Keratinocyte (primary cell): ENCODE data around the gene ADAM12. TPM values are rescaled to one million over a fixed set of nuclear protein-coding genes. Genes with fewer than 3 reads are reported as not detected.

Experiments
- DNase-seq: peaks from one replicate; pipeline ENCODE4 v3.0.0-alpha.2; 2011; ENCODE audit warnings: low read depth, missing footprints, low spot score
- FAIRE-seq: peaks from 2 replicates; lab custom pipeline; 2011; peaks lifted over from hg19 to GRCh38; lab: Jason Lieb, UNC
- H2AFZ ChIP-seq: 2 replicates; pipeline ENCODE4 v1.6.0; 2012; ENCODE audit warnings: low read length, control low read depth, inconsistent platforms; ENCODE audit not compliant: control insufficient read depth
- H3K27ac ChIP-seq: 2 replicates; pipeline ENCODE4 v1.5.1; 2011; ENCODE audit warnings: low read length; ENCODE audit not compliant: control insufficient read depth, insufficient read depth
- H3K27me3 ChIP-seq: 3 replicates; pipeline ENCODE4 v1.6.0; 2011; ENCODE audit warnings: low read length; ENCODE audit not compliant: control insufficient read depth, insufficient read depth; ENCODE audit errors: extremely low read depth
- H3K36me3 ChIP-seq, 2 experiments: 2 replicates in 1 of 2; 3 replicates in 1 of 2; pipeline ENCODE4 v1.5.1; 2011; ENCODE audit warnings: low read length in 2 of 2, mild to moderate bottlenecking in 1 of 2; ENCODE audit not compliant: control insufficient read depth in 2 of 2, insufficient read depth in 2 of 2; ENCODE audit errors: extremely low read depth in 1 of 2
- H3K4me1 ChIP-seq: 3 replicates; pipeline ENCODE4 v1.5.1; 2011; ENCODE audit warnings: low read length; ENCODE audit not compliant: control insufficient read depth, insufficient read depth; ENCODE audit errors: extremely low read depth
- H3K4me2 ChIP-seq: 3 replicates; pipeline ENCODE4 v1.6.0; 2011; ENCODE audit warnings: low read depth, low read length; ENCODE audit not compliant: control insufficient read depth, insufficient read depth; ENCODE audit errors: extremely low read depth
- H3K4me3 ChIP-seq, 3 experiments: fragments of 200-600 bp in 1 of 3; sonication (generic) in 1 of 3; 2 replicates in 2 of 3; 3 replicates in 1 of 3; pipeline ENCODE4 v1.5.1; 2011 to 2016; ENCODE audit warnings: low read length in 3 of 3, mild to moderate bottlenecking in 3 of 3, control low read depth in 2 of 3, inconsistent platforms in 1 of 3, low read depth in 1 of 3, mixed read lengths in 1 of 3, mixed run types in 1 of 3, moderate library complexity in 1 of 3; ENCODE audit not compliant: control insufficient read depth in 2 of 3, insufficient read depth in 2 of 3; ENCODE audit errors: extremely low read depth in 1 of 3
- H3K79me2 ChIP-seq: 2 replicates; pipeline ENCODE4 v1.6.0; 2012; ENCODE audit warnings: low read length; ENCODE audit not compliant: control insufficient read depth, insufficient read depth
- H3K9ac ChIP-seq: 3 replicates; pipeline ENCODE4 v1.6.0; 2011; ENCODE audit warnings: low read length; ENCODE audit not compliant: control insufficient read depth, insufficient read depth; ENCODE audit errors: extremely low read depth
- H3K9me1 ChIP-seq: 3 replicates; pipeline ENCODE4 v1.6.0; 2011; ENCODE audit warnings: low read length; ENCODE audit not compliant: control insufficient read depth, insufficient read depth; ENCODE audit errors: extremely low read depth
- H3K9me3 ChIP-seq: 2 replicates; pipeline ENCODE4 v1.5.1; 2012; ENCODE audit warnings: low read depth, low read length; ENCODE audit not compliant: control insufficient read depth
- H4K20me1 ChIP-seq: 3 replicates; pipeline ENCODE4 v1.6.0; 2011; ENCODE audit warnings: low read length; ENCODE audit not compliant: control insufficient read depth, insufficient read depth; ENCODE audit errors: extremely low read depth
- CTCF ChIP-seq, 3 experiments: IDR thresholded peaks in 1 of 3; conservative IDR thresholded peaks in 1 of 3; optimal IDR thresholded peaks in 1 of 3; 2 replicates in 2 of 3; 3 replicates in 1 of 3; pipeline versions ENCODE3 to v1.5.1; 2011; ENCODE audit warnings: low read length in 3 of 3, mild to moderate bottlenecking in 3 of 3, moderate library complexity in 2 of 3, control low read depth in 1 of 3, inconsistent platforms in 1 of 3; ENCODE audit not compliant: insufficient read depth in 2 of 3; ENCODE audit errors: extremely low read depth in 1 of 3
- EZH2 ChIP-seq: IDR thresholded peaks from one replicate; pipeline ENCODE4 v1.6.1; 2012; ENCODE audit warnings: inconsistent platforms, mild to moderate bottlenecking, low read length, moderate library complexity
- dilution Hi-C: fragments of 300-500 bp; cut with MboI; formaldehyde crosslinking; loops from one replicate; pipeline ENCODE4 v1.7.0; 2020; ENCODE audit warnings: low sequenced_read_pairs; ENCODE audit not compliant: extremely low pct_ligation_motif_present
- polyA plus RNA-seq, 5 experiments: library from polyadenylated mRNA; depleted of rRNA in 3 of 5; stranded (reverse) in 3 of 5; stranded (forward) in 1 of 5; unstranded in 1 of 5; fragments of >200 nt; gene quantifications; 1 replicate in 1 of 5; 2 replicates in 3 of 5; 3 replicates in 1 of 5; pipeline versions ENCODE4 v1.2.1 to v1.2.3, GENCODE V29; 2011 to 2012; ENCODE audit warnings: missing spikeins in 2 of 5, low read depth in 1 of 5, low replicate concordance in 1 of 5

Gene ADAM12
- polyA plus RNA-seq, 1 donor (not counting 4 experiments of a cell fraction or from before 2014, with no cell fraction given), result 0.07 TPM

- FAIRE-seq (no peak), DNase-seq (no peak)
- H3K27me3 ChIP-seq, result peaks cover 24% of the 10 kb centered on the region
- H3K79me2 ChIP-seq, result no peaks in the 10 kb centered on the region
- H3K9ac ChIP-seq, result no peak overlapping the region
- dilution Hi-C loops, result no loop called here
- TF ChIP-seq EZH2 (no peak), CTCF (optimal IDR thresholded peaks at IDR 0.05 in 1 of 3, IDR thresholded peaks at IDR 0.05 in 1 of 3, conservative IDR thresholded peaks at IDR 0.05 in 1 of 3; ENCODE audit: extremely low read depth in 1 of 3, insufficient read depth in 2 of 3, low read length in 3 of 3) (peak; percentile 36 to 49 (median 49))
- no peaks in the 10 kb centered on the region for H4K20me1 ChIP-seq
- peak overlapping the region in 1 of 3 experiments; percentile 63 for H3K4me3 ChIP-seq
- no peaks in the 10 kb centered on the region for H3K36me3 ChIP-seq
- peaks cover 3% of the 10 kb centered on the region for H3K4me1 ChIP-seq
- H2AFZ ChIP-seq, result no peak overlapping the region
- H3K27ac ChIP-seq, result no peak overlapping the region
- H3K9me1 ChIP-seq, result no peaks in the 10 kb centered on the region
- H3K9me3 ChIP-seq, result no peaks in the 10 kb centered on the region
- H3K4me2 ChIP-seq, result peak overlapping the region; percentile 89
Measured at GRCh38 chr10:126387041-126387921, 996 bp downstream of the ADAM12 start.

- Histone ChIP-seq H3K4me2 (no peak overlapping the region), H3K9ac (no peak overlapping the region), H3K27ac (no peak overlapping the region)
Measured at GRCh38 chr10:126384269-126384873, 3.9 kb downstream of the ADAM12 start.

More at GRCh38 chr10:126384269-126384873, 3.9 kb downstream of the ADAM12 start:
- H4K20me1 ChIP-seq, result no peaks in the 10 kb centered on the region
- DNase-seq, result no peak
- H3K27me3 ChIP-seq, result peaks cover 19% of the 10 kb centered on the region
- H2AFZ ChIP-seq, result no peak overlapping the region
- no peaks in the 10 kb centered on the region for H3K36me3 ChIP-seq
- dilution Hi-C loops, result no loop called here
- TF ChIP-seq EZH2, result no peak
- TF ChIP-seq CTCF (optimal IDR thresholded peaks at IDR 0.05 in 1 of 3, IDR thresholded peaks at IDR 0.05 in 1 of 3, conservative IDR thresholded peaks at IDR 0.05 in 1 of 3; ENCODE audit: extremely low read depth in 1 of 3, insufficient read depth in 2 of 3, low read length in 3 of 3), result no peak
- H3K4me1 ChIP-seq, result peaks cover 3% of the 10 kb centered on the region
- no peak for FAIRE-seq
- H3K9me1 ChIP-seq, result no peaks in the 10 kb centered on the region
- no peaks in the 10 kb centered on the region for H3K9me3 ChIP-seq
- H3K4me3 ChIP-seq, result no peak overlapping the region
- H3K79me2 ChIP-seq, result no peaks in the 10 kb centered on the region
